Spleen (tissue), 7 donors: ENCODE data around the gene ZNF792.
A peak's percentile ranks its signal among the peaks of the same experiment; 100 is the strongest.

Experiments
- CTCF ChIP-seq, 11 experiments: fragments of 200-600 bp in 7 of 11; fragments of 450-650 bp in 4 of 11; sonication (generic) in 4 of 11; IDR thresholded peaks in 8 of 11; conservative IDR thresholded peaks in 3 of 11; 1 replicate in 7 of 11; 2 replicates in 4 of 11; pipeline versions ENCODE4 v1.4.0 to v1.8.0; 2016 to 2021; ENCODE audit warnings: antibody characterized with exemption in 11 of 11, inconsistent platforms in 4 of 11, mild to moderate bottlenecking in 1 of 11
- POLR2AphosphoS5 ChIP-seq, 3 donors: sonication (generic); formaldehyde crosslinking; IDR thresholded peaks; one replicate each; pipeline ENCODE4 v1.5.1; 2017; ENCODE audit warnings: antibody characterized with exemption in 3 of 3
- donor health status: DM: no; HTN: no; CAD: no; lungs with moderate emphysema.
- donor health status: DM: no; HTN: no; CAD: no.
- donor health status: DM: no; HTN: no; CAD: no.

GRCh38 chr19:35013041-35013819, 49.2 kb upstream of the ZNF792 start:
- peak; percentile 97 to 99 (median 99) for TF ChIP-seq CTCF (IDR thresholded peaks at IDR 0.05 in 8 of 11, conservative IDR thresholded peaks at IDR 0.05 in 3 of 11)
- TF ChIP-seq POLR2AphosphoS5 (IDR thresholded peaks at IDR 0.05), result peak; percentile 71 to 86 (median 73)
